HL-60/S4 treated with phorbol 12-myristate 13-acetate at 8.2 ng/mL for 4 days and 3 days (cell line): Measurements from ENCODE around the gene ABCA1.
"Not testable (repeated sequence)": the region's sequence is repeated elsewhere in the genome, so short reads cannot be mapped to it uniquely, and the experiment has no call there.

Experiments used
- in situ Hi-C: fragments of 300-500 bp; cut with MboI; formaldehyde crosslinking; loops from 2 replicates; pipeline ENCODE4 v1.15.0; 2022; ENCODE audit warnings: low sequenced_read_pairs

ABCA1 gene

GRCh38 chr9:104875320-104875719 is 52.6 kb downstream of the ABCA1 start:
- in situ Hi-C loops = no loop called here

GRCh38 chr9:104873489-104873850 is 54.5 kb downstream of the ABCA1 start:
- in situ Hi-C loops = no loop called here

- in situ Hi-C loops = no loop called here
These were observed 55.1 kb downstream of the ABCA1 start for GRCh38 chr9:104872656-104873488.

- in situ Hi-C loops = no loop called here
These were observed 55.9 kb downstream of the ABCA1 start for GRCh38 chr9:104871961-104872527.

- in situ Hi-C loops = no loop called here
These were observed 58.1 kb downstream of the ABCA1 start for GRCh38 chr9:104869811-104870210.

- in situ Hi-C loops = no loop called here
These were observed 59.1 kb downstream of the ABCA1 start for GRCh38 chr9:104868687-104869404.

GRCh38 chr9:104868303-104868686 is 59.7 kb downstream of the ABCA1 start:
- in situ Hi-C loops = no loop called here

- in situ Hi-C loops = no loop called here
These were observed 61.8 kb downstream of the ABCA1 start for GRCh38 chr9:104866191-104866590.

GRCh38 chr9:104864675-104865104 is 63.3 kb downstream of the ABCA1 start:
- in situ Hi-C loops = no loop called here

GRCh38 chr9:104863180-104863883 is 64.6 kb downstream of the ABCA1 start:
- in situ Hi-C loops = no loop called here

- in situ Hi-C loops = no loop called here
These were observed 66.6 kb downstream of the ABCA1 start for GRCh38 chr9:104861397-104861796.

GRCh38 chr9:104860263-104860662 is 67.7 kb downstream of the ABCA1 start:
- in situ Hi-C loops = no loop called here

- in situ Hi-C loops = no loop called here
These were observed 69.1 kb downstream of the ABCA1 start for GRCh38 chr9:104858846-104859245.

GRCh38 chr9:104858271-104858670 is 69.7 kb downstream of the ABCA1 start:
- in situ Hi-C loops = no loop called here

GRCh38 chr9:104856413-104856941 is 71.5 kb downstream of the ABCA1 start:
- in situ Hi-C loops = no loop called here

- in situ Hi-C loops = no loop called here
These were observed 72.1 kb downstream of the ABCA1 start for GRCh38 chr9:104855807-104856206.

GRCh38 chr9:104855258-104855657 is 72.7 kb downstream of the ABCA1 start:
- in situ Hi-C loops = not testable (repeated sequence)

GRCh38 chr9:104854613-104855012 is 73.3 kb downstream of the ABCA1 start:
- in situ Hi-C loops = no loop called here

- in situ Hi-C loops = no loop called here
These were observed 74.3 kb downstream of the ABCA1 start for GRCh38 chr9:104853683-104854082.

GRCh38 chr9:104853159-104853558 is 74.8 kb downstream of the ABCA1 start:
- in situ Hi-C loops = no loop called here

GRCh38 chr9:104851546-104851920 is 76.4 kb downstream of the ABCA1 start:
- in situ Hi-C loops = no loop called here
